ENCODE results near the gene SKA3. TPM values are rescaled to one million over a fixed set of nuclear protein-coding genes. Genes with fewer than 3 reads are reported as not detected.
A peak's percentile ranks its signal among the peaks of the same experiment; 100 is the strongest.
"Not testable (repeated sequence)": the region's sequence is repeated elsewhere in the genome, so short reads cannot be mapped to it uniquely, and the experiment has no call there.

The SKA3 gene
- polyA plus RNA-seq, 1 donor (not counting 4 experiments of a cell fraction or from before 2014, with no cell fraction given): 13.4 TPM

DNA sequence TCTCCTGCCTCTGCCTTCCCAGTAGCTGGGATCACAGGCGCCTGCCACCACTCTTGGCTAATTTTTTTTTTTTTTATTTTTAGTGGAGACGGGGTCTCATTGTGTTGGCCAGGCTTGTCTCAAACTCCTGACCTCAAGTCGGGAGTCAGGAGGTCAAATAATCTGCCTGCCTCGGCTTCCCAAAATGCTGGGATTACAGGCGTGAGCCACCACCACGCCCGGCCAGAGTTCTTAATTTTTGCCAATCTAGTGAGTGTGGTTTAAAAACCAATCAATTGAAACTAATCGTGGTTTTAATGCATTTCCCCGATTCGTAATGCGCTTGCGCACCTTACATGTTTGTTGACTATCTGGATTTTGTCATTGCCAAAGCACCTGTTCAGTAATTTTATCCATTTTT, 37.0 kb downstream of the SKA3 start:
- FAIRE-seq: no peak

GRCh38 chr13:21138561-21138960, 37.8 kb downstream of the SKA3 start:
- no peak overlapping the region for H2AFZ ChIP-seq (ENCODE audit: control insufficient read depth, low read length)
- H3K9ac ChIP-seq (ENCODE audit: control insufficient read depth, extremely low read depth, insufficient read depth, low read length): no peak overlapping the region
- FAIRE-seq (no peak), DNase-seq (ENCODE audit: low read depth, low spot score) (no peak)
- H3K4me2 ChIP-seq (ENCODE audit: control insufficient read depth, extremely low read depth, insufficient read depth, low read depth, low read length): no peak overlapping the region
- peaks cover 2 to 5% of the 10 kb centered on the region in 2 experiments for H3K36me3 ChIP-seq (ENCODE audit: control insufficient read depth in 2 of 2, extremely low read depth in 1 of 2, insufficient read depth in 2 of 2, low read length in 2 of 2)
- no peaks in the 10 kb centered on the region for H3K9me3 ChIP-seq (ENCODE audit: control insufficient read depth, low read depth, low read length)
- H3K27ac ChIP-seq (ENCODE audit: control insufficient read depth, insufficient read depth, low read length): no peak overlapping the region
- no peak for TF ChIP-seq EZH2 (IDR thresholded peaks at IDR 0.05; ENCODE audit: low read length)
- peaks cover 17% of the 10 kb centered on the region for H3K4me1 ChIP-seq (ENCODE audit: control insufficient read depth, extremely low read depth, insufficient read depth, low read length)
- H3K4me3 ChIP-seq (ENCODE audit: control insufficient read depth in 2 of 3, extremely low read depth in 1 of 3, insufficient read depth in 2 of 3, low read depth in 1 of 3, low read length in 3 of 3): no peak overlapping the region
- no peaks in the 10 kb centered on the region for H4K20me1 ChIP-seq (ENCODE audit: control insufficient read depth, extremely low read depth, insufficient read depth, low read length)
- dilution Hi-C loops (cut with MboI; ENCODE audit: extremely low pct_ligation_motif_present, low sequenced_read_pairs): no loop called here
- H3K79me2 ChIP-seq (ENCODE audit: control insufficient read depth, insufficient read depth, low read length): peaks cover 31% of the 10 kb centered on the region
- H3K27me3 ChIP-seq (ENCODE audit: control insufficient read depth, extremely low read depth, insufficient read depth, low read length): no peaks in the 10 kb centered on the region
- no peaks in the 10 kb centered on the region for H3K9me1 ChIP-seq (ENCODE audit: control insufficient read depth, extremely low read depth, insufficient read depth, low read length)

More for the DNA sequence above, 37.0 kb downstream of the SKA3 start:
- Histone ChIP-seq H3K79me2 (ENCODE audit: control insufficient read depth, insufficient read depth, low read length) (peaks cover 38% of the 10 kb centered on the region), H3K36me3 (ENCODE audit: control insufficient read depth in 2 of 2, extremely low read depth in 1 of 2, insufficient read depth in 2 of 2, low read length in 2 of 2) (peaks cover 2 to 5% of the 10 kb centered on the region in 2 experiments), H3K27ac (ENCODE audit: control insufficient read depth, insufficient read depth, low read length) (peak overlapping the region; percentile 96), H3K9me1 (ENCODE audit: control insufficient read depth, extremely low read depth, insufficient read depth, low read length) (no peaks in the 10 kb centered on the region), H3K4me3 (ENCODE audit: control insufficient read depth in 2 of 3, extremely low read depth in 1 of 3, insufficient read depth in 2 of 3, low read depth in 1 of 3, low read length in 3 of 3) (peak overlapping the region; percentile 92 to 99 (median 97)), H4K20me1 (ENCODE audit: control insufficient read depth, extremely low read depth, insufficient read depth, low read length) (no peaks in the 10 kb centered on the region), H3K4me1 (ENCODE audit: control insufficient read depth, extremely low read depth, insufficient read depth, low read length) (peaks cover 18% of the 10 kb centered on the region), H3K27me3 (ENCODE audit: control insufficient read depth, extremely low read depth, insufficient read depth, low read length) (no peaks in the 10 kb centered on the region), H3K4me2 (ENCODE audit: control insufficient read depth, extremely low read depth, insufficient read depth, low read depth, low read length) (peak overlapping the region; percentile 96), H2AFZ (ENCODE audit: control insufficient read depth, low read length) (peak overlapping the region; percentile 98), H3K9me3 (ENCODE audit: control insufficient read depth, low read depth, low read length) (no peaks in the 10 kb centered on the region), H3K9ac (ENCODE audit: control insufficient read depth, extremely low read depth, insufficient read depth, low read length) (peak overlapping the region; percentile 88)
- TF ChIP-seq CTCF (optimal IDR thresholded peaks at IDR 0.05 in 1 of 3, IDR thresholded peaks at IDR 0.05 in 1 of 3, conservative IDR thresholded peaks at IDR 0.05 in 1 of 3; ENCODE audit: extremely low read depth in 1 of 3, insufficient read depth in 2 of 3, low read length in 3 of 3) (no peak), EZH2 (IDR thresholded peaks at IDR 0.05; ENCODE audit: low read length) (no peak)
- dilution Hi-C loops (cut with MboI; ENCODE audit: extremely low pct_ligation_motif_present, low sequenced_read_pairs): no loop called here
- no peak for DNase-seq (ENCODE audit: low read depth, low spot score)

GRCh38 chr13:21137696-21138095, 38.7 kb downstream of the SKA3 start:
- DNase-seq (ENCODE audit: low read depth, low spot score) (no peak), FAIRE-seq (no peak)
- Histone ChIP-seq H3K4me1 (ENCODE audit: control insufficient read depth, extremely low read depth, insufficient read depth, low read length) (peaks cover 16% of the 10 kb centered on the region), H3K4me3 (ENCODE audit: control insufficient read depth in 2 of 3, extremely low read depth in 1 of 3, insufficient read depth in 2 of 3, low read depth in 1 of 3, low read length in 3 of 3) (no peak overlapping the region), H3K9me3 (ENCODE audit: control insufficient read depth, low read depth, low read length) (no peaks in the 10 kb centered on the region), H3K4me2 (ENCODE audit: control insufficient read depth, extremely low read depth, insufficient read depth, low read depth, low read length) (no peak overlapping the region), H3K36me3 (ENCODE audit: control insufficient read depth in 2 of 2, extremely low read depth in 1 of 2, insufficient read depth in 2 of 2, low read length in 2 of 2) (peaks cover 2 to 4% of the 10 kb centered on the region in 2 experiments), H3K9me1 (ENCODE audit: control insufficient read depth, extremely low read depth, insufficient read depth, low read length) (no peaks in the 10 kb centered on the region), H2AFZ (ENCODE audit: control insufficient read depth, low read length) (no peak overlapping the region), H3K9ac (ENCODE audit: control insufficient read depth, extremely low read depth, insufficient read depth, low read length) (no peak overlapping the region), H4K20me1 (ENCODE audit: control insufficient read depth, extremely low read depth, insufficient read depth, low read length) (no peaks in the 10 kb centered on the region), H3K27me3 (ENCODE audit: control insufficient read depth, extremely low read depth, insufficient read depth, low read length) (no peaks in the 10 kb centered on the region), H3K27ac (ENCODE audit: control insufficient read depth, insufficient read depth, low read length) (no peak overlapping the region), H3K79me2 (ENCODE audit: control insufficient read depth, insufficient read depth, low read length) (peaks cover 22% of the 10 kb centered on the region)
- TF ChIP-seq CTCF (optimal IDR thresholded peaks at IDR 0.05 in 1 of 3, IDR thresholded peaks at IDR 0.05 in 1 of 3, conservative IDR thresholded peaks at IDR 0.05 in 1 of 3; ENCODE audit: extremely low read depth in 1 of 3, insufficient read depth in 2 of 3, low read length in 3 of 3) (no peak), EZH2 (IDR thresholded peaks at IDR 0.05; ENCODE audit: low read length) (no peak)
- dilution Hi-C loops (cut with MboI; ENCODE audit: extremely low pct_ligation_motif_present, low sequenced_read_pairs): no loop called here

GRCh38 chr13:21135833-21136232, 40.5 kb downstream of the SKA3 start:
- H3K79me2 ChIP-seq (ENCODE audit: control insufficient read depth, insufficient read depth, low read length); H3K27ac ChIP-seq (ENCODE audit: control insufficient read depth, insufficient read depth, low read length); DNase-seq (ENCODE audit: low read depth, low spot score); H2AFZ ChIP-seq (ENCODE audit: control insufficient read depth, low read length); H3K9me3 ChIP-seq (ENCODE audit: control insufficient read depth, low read depth, low read length); FAIRE-seq; H3K9me1 ChIP-seq (ENCODE audit: control insufficient read depth, extremely low read depth, insufficient read depth, low read length); H3K4me1 ChIP-seq (ENCODE audit: control insufficient read depth, extremely low read depth, insufficient read depth, low read length); dilution Hi-C loops (cut with MboI; ENCODE audit: extremely low pct_ligation_motif_present, low sequenced_read_pairs); H3K27me3 ChIP-seq (ENCODE audit: control insufficient read depth, extremely low read depth, insufficient read depth, low read length); H3K36me3 ChIP-seq (ENCODE audit: control insufficient read depth in 2 of 2, extremely low read depth in 1 of 2, insufficient read depth in 2 of 2, low read length in 2 of 2); H3K4me3 ChIP-seq (ENCODE audit: control insufficient read depth in 2 of 3, extremely low read depth in 1 of 3, insufficient read depth in 2 of 3, low read depth in 1 of 3, low read length in 3 of 3); H3K9ac ChIP-seq (ENCODE audit: control insufficient read depth, extremely low read depth, insufficient read depth, low read length); H4K20me1 ChIP-seq (ENCODE audit: control insufficient read depth, extremely low read depth, insufficient read depth, low read length); H3K4me2 ChIP-seq (ENCODE audit: control insufficient read depth, extremely low read depth, insufficient read depth, low read depth, low read length): not testable (repeated sequence)
